NCI-H82 (cell line): ENCODE measurements around the gene IFT122.
A peak's percentile ranks its signal among the peaks of the same experiment; 100 is the strongest.
"Not testable (repeated sequence)": the region's sequence is repeated elsewhere in the genome, so short reads cannot be mapped to it uniquely, and the experiment has no call there.

ENCODE experiments used
- DNase-seq: peaks from one replicate; lab custom pipeline; 2025; lab: John Stamatoyannopoulos, UW

Gene IFT122

DNA sequence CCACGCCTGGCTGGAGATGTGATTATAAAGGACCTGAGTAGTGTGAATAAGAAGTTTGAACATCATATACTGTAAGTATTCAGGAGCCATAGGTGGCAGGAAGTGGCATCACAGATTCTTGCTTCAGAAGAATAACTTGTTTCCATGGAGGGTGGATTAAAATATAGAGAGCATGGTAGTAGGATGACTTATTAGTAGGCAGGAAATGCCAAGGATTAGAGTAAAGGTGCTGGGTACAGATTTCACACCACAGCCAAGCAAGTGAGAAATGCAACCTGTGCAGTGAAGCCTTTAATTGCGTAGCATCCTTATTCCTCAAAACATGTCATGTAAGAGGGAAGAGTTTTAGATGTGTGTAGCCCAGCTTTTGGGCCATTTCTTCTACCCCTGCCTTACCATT, 30.8 kb downstream of the IFT122 start:
- no peak for DNase-seq

DNA sequence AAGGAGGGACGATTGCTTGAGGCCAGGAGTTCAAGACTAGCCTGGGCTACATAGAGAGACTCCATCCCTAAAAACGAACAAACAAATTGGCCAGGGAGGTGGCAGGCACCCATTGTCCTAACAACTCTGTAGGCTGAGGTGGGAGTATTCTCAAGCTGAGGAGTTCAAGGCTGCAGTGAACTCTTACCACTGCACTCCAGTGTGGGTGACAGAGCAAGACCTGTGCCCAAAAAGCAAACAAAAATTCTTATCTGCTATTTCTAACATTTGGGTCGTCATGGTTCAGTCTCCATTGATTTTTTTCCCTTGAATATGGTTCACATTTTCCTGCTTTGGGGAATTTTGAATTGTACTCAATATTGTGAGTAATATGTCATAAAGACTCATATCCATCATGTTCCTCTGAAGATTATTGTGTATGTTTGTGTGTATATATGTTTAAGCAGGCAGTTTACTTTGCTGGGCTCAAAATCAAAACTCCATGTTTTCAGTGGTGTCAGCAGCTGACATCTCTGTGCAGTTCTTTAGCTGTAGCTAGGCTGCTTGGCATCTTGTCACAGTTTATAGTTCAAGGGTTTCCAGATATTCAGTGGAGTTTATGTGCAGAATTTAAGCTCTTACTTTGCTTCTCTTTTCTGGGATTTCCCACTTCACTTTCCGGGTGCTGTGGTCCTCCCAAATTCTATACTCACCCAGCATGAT, 33.2 kb downstream of the IFT122 start:
- DNase-seq = no peak

- DNase-seq = no peak
These were observed 33.7 kb downstream of the IFT122 start for GRCh38 chr3:129473769-129474152.

- DNase-seq = no peak
These were observed 35.2 kb downstream of the IFT122 start for GRCh38 chr3:129474984-129475804.

DNA sequence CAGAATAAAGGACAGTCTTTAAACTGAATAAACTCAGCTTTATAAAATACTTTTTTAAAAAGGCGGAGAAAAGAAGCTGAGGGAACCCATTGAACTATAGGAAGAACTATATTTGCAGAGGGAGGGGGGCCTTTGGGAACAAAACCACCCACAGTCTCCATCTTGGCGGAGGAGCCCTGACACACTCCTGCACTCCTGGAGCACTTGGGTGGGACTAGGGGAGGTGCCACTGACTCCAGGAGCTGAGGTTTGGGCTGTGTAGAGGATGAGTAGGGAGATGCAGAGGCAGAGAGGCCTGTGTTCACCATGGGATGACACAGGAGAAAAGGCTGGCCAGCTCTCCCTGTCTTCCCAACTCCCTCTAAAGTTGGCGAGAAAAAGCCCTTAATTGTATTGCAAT, 35.8 kb downstream of the IFT122 start:
- no peak for DNase-seq

DNA sequence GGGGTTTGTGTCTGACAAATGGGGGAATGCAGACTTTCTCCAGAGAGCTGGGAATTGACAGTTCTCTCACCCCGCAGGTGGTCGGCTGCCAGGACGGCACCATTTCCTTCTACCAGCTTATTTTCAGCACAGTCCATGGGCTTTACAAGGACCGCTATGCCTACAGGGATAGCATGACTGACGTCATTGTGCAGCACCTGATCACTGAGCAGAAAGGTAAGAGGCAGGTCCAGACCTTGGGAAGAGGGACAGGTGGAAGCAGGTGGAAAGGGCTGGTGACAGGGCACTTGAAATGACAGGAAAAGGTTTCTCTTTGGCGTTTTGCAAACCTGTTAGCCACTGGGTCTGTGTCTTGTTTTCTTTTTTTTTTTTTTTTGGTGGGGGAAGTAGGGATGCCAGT, 36.6 kb downstream of the IFT122 start:
- DNase-seq = no peak

- DNase-seq = not testable (repeated sequence)
These were observed 41.3 kb downstream of the IFT122 start for GRCh38 chr3:129481225-129481765.

DNA sequence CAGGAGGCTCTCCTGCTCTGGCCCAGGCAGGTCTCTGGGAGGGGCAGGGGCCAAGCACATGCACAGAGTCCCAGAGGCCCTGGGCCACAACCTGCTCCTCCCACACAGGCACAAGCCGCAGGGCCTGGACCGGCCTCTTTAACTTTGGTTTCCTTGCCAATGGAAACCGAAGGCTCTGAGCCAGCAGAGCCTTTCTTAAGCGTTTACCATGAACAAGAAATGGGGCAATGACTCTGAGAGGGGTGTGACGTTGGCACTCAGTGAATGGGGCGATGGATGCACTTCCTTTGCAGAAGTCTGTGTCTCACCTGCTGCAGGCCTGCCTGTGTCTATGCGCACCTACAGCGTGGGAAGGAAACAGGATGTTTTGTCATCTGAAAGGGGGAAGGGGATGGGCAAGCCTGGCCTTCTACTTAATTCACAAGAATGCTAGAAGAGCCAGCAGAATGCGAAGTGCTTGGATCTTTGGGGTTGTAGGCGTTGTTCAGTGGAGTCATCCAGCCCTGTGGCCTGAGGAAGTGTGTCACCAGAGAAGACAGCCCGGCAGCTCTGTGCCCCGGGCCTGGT, 41.8 kb downstream of the IFT122 start:
- no peak for DNase-seq

DNA sequence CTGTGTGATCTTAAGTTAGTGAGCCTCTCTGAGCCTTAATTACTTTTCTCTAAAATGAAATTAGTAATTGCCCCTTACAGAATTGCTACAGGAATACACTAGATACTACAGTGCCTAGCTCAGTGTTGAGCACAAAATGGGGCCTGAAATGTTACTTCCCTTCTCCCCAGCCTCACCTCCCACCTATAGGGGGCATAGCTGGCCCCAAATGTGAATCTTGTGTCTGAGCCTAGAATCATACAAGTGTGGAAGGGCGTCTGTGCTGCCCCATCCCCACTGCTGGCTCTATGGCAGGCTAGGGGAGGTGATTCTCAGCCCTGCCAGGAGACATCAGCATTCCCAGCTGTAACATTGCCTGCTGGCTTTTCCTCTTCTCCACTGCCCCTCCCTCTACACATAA, 42.7 kb downstream of the IFT122 start:
- DNase-seq = peak; percentile 67

DNA sequence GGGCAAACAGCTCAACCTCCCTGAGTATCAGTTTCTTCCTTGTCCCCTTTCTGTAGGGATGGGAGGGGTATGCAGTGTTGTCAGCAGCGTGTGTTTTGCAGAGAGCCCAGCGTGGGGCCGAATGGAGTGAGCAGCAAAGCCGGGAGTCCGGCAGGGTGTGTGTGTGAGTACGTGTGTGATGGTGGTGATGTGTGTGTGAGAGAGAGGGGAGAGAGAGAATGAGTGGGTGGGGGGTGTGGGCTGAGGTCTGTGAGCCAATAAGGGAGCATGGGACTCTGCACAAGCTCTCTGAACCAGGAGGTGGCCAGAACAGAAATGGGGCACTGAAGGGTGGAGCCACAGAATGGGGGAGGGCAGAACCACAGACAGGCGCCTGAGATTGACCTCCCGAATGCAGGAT, 43.8 kb downstream of the IFT122 start:
- no peak for DNase-seq

GRCh38 chr3:129485146-129485545, 45.1 kb downstream of the IFT122 start:
- not testable (repeated sequence) for DNase-seq

- no peak for DNase-seq
These were observed 46.0 kb downstream of the IFT122 start for GRCh38 chr3:129485721-129486663.

GRCh38 chr3:129486664-129487035, 46.6 kb downstream of the IFT122 start:
- DNase-seq = no peak

- no peak for DNase-seq
These were observed 47.3 kb downstream of the IFT122 start for GRCh38 chr3:129487183-129487867.

GRCh38 chr3:129487868-129488335, 47.9 kb downstream of the IFT122 start:
- DNase-seq = not testable (repeated sequence)

- DNase-seq = not testable (repeated sequence)
These were observed 49.2 kb downstream of the IFT122 start for GRCh38 chr3:129489258-129489657.

GRCh38 chr3:129490273-129490675, 50.2 kb downstream of the IFT122 start:
- peak; percentile 94 for DNase-seq

GRCh38 chr3:129491077-129491476, 51.1 kb downstream of the IFT122 start:
- DNase-seq = not testable (repeated sequence)

DNA sequence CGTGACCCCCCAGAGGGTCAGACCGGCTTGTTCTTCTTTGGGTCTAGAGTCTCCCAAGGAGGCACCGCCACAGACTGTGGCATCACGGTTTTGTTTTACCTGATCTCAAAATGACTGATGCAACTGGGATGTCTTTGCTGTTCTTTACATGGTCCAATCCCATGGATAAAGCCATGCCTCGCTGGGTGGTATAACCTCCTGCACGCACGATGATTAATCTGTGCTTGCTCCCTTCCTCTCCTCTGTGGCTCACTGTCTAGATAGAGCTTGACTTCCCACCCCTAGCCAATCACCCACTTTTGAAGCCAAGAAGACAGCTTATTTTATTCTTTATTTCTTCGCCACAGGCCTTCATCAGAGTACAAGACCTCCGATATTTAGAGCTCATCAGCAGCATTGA, 51.8 kb downstream of the IFT122 start:
- no peak for DNase-seq

GRCh38 chr3:129492691-129493090, 52.7 kb downstream of the IFT122 start:
- no peak for DNase-seq

DNA sequence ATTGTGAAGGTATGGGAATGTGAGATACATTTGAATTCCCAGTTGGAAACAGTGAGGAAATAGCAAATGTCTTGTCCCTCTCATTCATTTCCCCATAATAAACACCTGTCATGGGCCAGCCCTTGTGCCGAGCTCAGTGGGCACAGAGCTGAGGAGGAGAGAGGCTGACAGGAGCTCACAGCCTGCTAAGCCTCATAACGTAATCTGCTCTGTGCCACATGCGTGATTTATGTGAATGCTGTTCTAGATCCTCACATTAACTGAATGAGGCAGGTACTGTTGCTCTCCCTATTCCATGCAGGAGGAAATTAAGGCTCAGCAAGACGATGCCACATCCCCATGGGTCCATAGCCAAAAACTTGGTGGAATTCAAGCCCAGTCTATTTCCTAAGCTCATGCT, 53.2 kb downstream of the IFT122 start:
- DNase-seq = peak; percentile 92
